ENCODE measurements around the gene STEAP1B.

DNA sequence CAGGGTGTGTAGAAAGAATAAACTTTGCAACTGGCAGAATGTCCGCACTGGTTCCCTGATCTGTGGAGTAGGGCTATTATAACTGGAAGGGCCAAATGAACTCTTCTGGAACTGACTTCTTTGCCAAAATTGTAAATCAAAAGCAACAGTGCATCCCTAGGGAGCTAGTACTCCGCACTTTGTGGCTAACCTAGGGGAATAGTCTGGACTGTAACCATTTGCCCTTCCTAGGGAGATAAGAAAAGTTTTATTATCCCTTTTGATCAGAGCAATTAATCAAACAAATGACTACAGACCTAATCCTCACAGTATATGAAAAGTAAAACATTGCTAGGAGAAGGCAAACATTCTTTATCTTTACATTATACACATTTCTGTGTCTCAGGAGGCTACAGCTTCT, 45.5 kb upstream of the STEAP1B start:
- TF ChIP-seq CTCF (IDR thresholded peaks at IDR 0.05; ENCODE audit: insufficient read depth, low read length, poor library complexity, severe bottlenecking) (no peak), EZH2phosphoT487 (conservative IDR thresholded peaks at IDR 0.05; ENCODE audit: low read length) (no peak)

Measured in SU-DHL-6 (cell line).